Erythroblast (primary cell): ENCODE results near the gene CASQ2.

ENCODE experiments used
- GATA1 ChIP-seq: IDR thresholded peaks from 2 replicates; pipeline ENCODE4 v1.6.1; 2011; ENCODE audit warnings: low read depth, mild to moderate bottlenecking, control low read depth, low read length, moderate library complexity
- POLR2A ChIP-seq: IDR thresholded peaks from 2 replicates; pipeline ENCODE4 v1.6.1; 2011; ENCODE audit warnings: mild to moderate bottlenecking, low read length

DNA sequence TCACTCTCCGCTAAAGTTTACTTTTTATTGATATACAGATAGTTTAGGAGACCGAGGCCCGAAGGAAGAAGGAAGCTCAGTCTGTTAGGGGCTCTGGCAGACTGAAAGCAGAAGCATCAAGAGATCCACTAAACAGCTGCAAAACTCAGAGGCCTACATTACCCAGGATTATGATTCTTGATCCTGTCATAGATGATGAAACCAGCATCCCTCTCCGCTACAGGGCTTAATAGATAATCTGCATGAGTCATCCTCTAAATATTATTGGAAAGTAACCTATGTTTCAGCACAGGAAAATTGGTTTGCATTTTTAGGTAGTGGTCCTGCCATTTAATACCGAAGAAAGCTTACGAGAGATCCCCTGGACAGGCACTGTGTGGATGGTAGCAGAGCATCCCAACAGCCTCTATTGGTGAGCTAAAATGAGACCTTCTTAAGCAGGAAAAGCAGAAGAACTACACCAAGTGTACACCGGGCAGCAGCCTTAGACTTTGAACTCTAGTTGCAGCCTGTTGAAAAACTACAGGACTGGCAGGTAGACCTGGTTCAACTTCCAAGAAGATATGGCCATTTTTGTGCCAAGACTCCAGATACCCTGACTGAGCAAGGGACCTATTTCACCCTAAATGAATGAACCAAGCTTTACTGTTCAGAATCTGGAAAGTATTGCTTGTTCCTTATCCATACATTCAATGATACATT is 6.8 kb downstream of the CASQ2 start:
- no peak for TF ChIP-seq POLR2A
- TF ChIP-seq GATA1 = no peak
